ENCODE results near the gene CLIC6.
"Not testable (repeated sequence)": the region's sequence is repeated elsewhere in the genome, so short reads cannot be mapped to it uniquely, and the experiment has no call there.

CLIC6 gene

DNA sequence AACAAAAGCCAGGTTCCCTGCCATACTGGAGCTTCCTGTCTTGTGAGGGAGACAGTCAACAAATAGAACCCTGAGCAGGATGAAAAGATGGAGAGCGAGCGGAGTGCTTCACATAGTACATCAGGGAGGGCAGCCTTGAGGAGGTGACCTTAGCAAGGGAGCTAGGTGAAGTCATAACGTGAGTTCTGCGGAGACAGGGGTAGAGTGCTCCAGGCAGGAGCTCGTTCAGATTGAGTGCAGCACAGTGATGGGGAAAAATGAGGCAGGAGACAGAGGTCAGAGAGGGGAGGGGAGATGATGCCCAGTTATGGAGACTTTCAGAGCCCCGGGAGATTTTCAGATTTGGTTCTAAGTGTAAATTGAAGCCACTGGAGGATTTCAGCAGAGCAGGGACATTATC lies 15.3 kb upstream of the CLIC6 start:
- no peak for DNase-seq

DNA sequence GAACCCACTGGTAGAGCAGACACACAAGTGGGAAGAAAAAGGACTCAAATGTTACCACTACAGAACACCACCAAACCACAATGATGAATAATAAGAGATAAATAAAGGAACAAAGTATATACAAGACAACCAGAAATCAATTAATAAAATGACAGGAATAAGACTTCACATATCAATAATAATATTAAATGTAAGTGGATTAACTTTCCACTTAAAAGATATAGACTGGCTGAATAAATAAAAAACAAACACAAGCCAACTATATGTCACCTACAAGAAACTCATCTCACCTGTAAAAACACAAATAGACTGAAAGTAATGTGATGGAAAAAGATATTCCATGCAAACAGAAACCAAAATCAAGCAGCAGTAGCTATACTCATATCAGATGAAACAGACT lies 6.9 kb upstream of the CLIC6 start:
- DNase-seq: no peak

DNA sequence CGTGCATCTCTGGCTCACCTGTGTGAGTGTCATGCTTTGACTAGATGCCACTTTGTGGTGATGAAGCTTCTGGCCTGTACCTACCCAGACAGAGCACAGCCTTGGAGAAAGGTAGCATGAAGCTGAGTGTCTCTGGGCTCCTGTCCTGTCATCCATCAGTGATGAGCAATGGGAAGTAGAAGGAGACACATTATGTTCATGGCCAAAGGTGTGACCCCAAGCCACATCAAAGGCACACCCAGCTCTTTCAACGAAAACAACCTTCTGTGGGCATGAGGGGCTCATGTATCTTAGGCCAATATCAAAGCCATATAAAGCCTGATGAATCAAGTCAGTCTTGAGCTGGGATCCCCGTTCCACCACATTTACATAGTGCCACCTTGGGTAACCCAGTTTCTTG lies 1.0 kb upstream of the CLIC6 start:
- no peak for DNase-seq

DNA sequence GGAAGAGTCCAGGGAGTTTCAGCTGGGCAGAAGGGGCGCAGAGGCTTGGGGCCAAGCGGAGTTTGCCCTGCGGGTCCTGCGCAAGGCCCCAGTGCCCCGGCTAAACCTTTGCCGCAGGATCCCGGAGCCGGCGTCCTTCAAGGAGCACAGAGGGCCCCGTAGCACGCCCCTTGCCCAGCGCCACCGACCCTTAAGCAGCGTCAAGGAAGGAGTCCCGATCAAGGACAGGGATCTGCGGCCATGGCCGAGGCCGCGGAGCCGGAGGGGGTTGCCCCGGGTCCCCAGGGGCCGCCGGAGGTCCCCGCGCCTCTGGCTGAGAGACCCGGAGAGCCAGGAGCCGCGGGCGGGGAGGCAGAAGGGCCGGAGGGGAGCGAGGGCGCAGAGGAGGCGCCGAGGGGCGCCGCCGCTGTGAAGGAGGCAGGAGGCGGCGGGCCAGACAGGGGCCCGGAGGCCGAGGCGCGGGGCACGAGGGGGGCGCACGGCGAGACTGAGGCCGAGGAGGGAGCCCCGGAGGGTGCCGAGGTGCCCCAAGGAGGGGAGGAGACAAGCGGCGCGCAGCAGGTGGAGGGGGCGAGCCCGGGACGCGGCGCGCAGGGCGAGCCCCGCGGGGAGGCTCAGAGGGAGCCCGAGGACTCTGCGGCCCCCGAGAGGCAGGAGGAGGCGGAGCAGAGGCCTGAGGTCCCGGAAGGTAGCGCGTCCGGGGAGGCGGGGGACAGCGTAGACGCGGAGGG lies 520 bp downstream of the CLIC6 start:
- DNase-seq: no peak

DNA sequence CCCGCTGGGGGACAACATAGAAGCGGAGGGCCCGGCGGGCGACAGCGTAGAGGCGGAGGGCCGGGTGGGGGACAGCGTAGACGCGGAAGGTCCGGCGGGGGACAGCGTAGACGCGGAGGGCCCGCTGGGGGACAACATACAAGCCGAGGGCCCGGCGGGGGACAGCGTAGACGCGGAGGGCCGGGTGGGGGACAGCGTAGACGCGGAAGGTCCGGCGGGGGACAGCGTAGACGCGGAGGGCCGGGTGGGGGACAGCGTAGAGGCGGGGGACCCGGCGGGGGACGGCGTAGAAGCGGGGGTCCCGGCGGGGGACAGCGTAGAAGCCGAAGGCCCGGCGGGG lies 1.1 kb downstream of the CLIC6 start:
- not testable (repeated sequence) for DNase-seq

DNA sequence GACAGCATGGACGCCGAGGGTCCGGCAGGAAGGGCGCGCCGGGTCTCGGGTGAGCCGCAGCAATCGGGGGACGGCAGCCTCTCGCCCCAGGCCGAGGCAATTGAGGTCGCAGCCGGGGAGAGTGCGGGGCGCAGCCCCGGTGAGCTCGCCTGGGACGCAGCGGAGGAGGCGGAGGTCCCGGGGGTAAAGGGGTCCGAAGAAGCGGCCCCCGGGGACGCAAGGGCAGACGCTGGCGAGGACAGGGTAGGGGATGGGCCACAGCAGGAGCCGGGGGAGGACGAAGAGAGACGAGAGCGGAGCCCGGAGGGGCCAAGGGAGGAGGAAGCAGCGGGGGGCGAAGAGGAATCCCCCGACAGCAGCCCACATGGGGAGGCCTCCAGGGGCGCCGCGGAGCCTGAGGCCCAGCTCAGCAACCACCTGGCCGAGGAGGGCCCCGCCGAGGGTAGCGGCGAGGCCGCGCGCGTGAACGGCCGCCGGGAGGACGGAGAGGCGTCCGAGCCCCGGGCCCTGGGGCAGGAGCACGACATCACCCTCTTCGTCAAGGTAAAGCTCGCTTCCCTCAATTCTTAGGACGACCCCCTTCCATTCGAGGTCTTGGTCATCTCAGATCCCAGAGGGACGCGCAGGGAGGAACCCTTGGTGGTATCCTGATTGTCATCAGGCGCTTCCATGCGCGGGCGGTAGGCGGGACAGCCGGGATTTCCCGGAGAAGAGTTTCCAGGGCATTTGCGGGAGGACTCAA lies 1.6 kb downstream of the CLIC6 start:
- no peak for DNase-seq

DNA sequence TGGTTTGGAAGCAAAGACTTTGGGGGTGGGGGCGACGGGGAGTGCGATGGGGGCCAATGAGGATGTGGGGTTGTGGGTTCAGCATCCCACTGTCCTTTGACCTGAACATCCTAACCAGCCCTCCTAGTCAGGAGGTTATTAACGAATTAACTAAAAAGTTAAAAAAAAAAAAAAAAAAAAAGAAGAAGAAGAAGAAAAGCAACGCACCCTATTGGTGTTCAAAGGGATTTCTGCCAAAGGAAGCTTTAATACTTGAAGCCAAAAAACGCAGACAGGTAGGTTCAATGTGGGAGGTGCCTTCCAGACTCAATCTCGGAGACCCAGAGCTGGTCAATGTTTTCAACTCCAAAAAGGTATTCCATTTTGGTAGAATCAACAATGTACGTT lies 2.2 kb downstream of the CLIC6 start:
- DNase-seq: no peak

DNA sequence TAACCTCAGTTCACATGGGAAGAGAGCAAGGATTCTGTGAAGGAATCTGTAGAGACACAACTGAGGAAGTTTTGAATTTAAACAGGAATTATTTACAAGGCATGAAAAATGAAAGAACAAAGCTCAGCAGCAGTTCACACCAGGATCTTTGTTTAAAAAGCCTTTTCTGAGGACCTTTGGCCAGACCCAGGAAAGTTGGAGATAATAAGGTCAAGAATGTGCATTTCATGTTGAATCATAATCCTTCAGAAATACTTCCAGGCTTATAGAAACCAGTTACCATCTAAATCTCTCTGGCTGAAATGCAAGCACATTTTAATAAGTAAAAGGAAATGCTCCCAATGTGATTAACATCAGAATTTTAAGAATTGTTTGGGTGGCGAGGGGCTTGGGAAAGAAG lies 2.7 kb downstream of the CLIC6 start:
- DNase-seq: no peak

DNA sequence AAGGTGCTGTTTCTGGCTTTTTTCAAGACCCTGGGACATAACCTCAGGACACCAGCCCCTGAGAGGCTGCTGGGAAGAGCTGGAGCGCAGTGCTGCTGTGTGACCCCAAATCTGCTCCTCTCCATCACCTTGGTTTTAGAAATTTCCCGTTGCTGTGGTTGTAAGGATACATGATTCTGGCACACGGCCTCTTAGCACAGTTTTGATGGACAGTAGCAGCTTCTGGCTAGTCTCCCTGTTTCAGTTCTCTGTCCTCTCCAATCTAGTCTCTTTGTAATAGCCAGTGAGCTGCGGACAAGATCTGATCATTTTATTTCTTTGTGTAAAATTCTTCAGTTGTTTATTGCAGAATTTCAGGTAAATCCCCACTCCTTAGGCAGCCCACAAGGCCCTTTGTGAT lies 3.1 kb downstream of the CLIC6 start:
- no peak for DNase-seq

DNA sequence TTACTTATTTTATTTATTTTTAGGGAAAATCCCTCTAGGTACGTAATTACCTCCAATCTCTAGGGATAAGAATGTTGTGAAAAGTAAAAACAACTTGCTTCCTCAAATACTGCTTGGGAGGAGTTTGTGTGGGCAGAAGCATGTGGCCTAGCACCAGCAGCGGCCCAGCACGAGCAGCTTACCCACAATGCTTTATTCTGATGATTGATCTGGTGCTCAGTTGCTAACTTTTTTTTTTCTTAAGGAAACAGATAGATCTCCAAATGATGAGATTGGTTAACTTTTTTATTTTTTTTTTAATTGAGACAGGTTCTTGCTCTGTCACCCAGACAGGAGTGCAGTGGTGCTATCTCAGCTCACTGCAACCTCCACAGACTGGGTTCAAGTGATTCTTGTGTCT lies 4.2 kb downstream of the CLIC6 start:
- DNase-seq: no peak

DNA sequence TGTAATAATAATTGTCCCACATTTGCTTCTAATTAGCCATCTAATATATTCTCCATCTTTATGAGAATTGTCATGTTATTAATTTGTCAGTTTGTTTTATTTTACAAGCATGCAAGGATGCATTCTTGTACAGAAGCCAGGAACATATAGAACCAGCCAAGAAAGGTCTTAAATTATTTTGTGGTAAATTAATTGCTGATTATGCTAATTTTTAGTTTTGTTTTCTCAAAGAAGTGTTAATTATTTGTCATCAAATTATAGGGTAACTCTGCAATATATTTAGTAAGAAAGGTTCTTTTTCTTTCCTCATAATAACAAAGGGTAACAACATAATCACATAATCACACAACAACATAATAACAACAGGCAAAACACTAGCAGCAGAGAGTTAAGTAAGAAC lies 5.7 kb downstream of the CLIC6 start:
- no peak for DNase-seq

DNA sequence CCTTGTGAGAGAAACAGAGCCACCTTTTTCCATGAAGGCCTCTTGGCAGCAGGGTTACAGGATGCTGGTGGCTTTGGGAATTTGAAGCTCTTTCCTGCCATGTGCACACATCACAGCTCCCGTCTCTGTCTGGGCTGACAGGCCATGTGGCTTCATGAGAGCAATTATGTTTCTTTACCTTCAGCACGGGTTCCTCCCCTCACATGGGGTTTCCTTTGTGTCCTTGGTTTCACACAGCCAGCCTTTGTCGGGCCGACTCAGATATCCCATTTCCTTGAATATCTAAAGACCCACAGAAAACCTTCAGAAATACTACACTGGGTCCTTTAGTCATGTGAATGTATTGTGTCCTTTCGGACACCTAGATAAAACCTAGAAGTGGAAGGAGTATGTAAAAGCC lies 7.1 kb downstream of the CLIC6 start:
- no peak for DNase-seq

DNA sequence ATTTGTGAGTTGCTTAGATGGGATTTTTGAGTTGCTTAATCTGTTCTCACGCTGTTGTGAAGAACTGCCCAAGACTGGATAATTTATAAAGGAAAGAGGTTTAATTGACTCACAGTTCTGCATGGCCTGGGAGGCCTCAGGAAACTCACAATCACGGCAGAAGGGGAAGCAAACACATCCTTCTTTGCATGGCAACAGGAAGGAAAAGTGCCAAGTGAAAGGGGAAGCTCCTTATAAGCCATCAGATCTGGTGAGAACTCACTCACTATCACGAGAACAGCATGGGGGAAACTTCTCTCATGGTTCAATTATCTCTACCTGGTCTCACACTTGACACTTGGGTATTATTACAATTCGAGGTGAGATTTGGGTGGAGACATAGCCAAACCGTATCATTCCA lies 10.3 kb downstream of the CLIC6 start:
- no peak for DNase-seq

DNA sequence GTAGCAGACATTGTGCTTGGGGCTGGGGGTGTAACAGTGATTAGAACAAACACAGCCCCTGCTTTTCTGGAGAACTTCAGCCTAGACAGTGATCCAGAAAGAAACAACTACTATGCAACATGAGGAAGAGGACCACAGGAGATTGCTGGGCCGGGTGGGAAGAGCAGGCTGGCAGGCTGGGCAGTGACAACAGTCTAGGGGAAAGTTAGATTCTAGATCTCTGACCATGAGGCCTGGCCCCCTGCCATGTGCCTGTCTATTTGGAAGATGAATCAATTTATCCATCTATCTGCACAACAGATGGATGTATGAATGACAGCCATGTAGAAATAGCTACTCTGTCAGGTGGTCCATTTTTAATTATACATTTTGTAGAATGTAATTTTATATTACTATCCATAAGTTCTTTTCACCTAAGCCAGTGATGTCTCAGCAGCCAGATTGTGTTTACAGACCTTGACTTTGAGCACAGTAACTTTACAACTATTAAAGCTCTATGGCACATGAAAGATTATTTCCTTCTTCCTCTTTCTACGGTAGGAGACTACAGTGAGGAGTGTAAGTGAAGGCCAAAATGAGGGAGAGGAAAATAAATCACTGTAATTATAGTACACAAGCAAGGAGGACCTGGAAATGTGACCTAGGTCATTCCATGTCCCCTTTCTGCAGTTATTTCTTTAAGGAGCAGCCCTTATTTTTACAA lies 15.5 kb downstream of the CLIC6 start:
- no peak for DNase-seq

DNA sequence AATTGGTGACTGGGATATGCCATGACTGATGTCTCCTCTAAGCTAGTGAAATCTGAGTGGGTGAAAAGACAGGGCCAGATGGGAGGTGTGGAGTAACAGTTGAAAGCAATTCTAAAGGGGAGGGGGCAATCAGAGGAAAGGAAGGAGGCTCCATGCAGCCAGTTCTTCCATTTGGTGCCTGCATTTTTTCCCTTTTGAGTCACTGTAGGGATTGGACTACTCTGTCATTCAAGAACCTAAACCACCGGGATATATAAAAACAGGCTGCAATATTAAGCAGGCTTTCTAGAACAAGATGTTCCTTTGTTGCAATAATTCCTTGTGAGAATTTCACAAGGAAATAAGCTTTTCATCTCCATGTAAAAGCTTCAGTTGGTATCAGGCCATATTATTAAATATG lies 18.3 kb downstream of the CLIC6 start:
- no peak for DNase-seq

DNA sequence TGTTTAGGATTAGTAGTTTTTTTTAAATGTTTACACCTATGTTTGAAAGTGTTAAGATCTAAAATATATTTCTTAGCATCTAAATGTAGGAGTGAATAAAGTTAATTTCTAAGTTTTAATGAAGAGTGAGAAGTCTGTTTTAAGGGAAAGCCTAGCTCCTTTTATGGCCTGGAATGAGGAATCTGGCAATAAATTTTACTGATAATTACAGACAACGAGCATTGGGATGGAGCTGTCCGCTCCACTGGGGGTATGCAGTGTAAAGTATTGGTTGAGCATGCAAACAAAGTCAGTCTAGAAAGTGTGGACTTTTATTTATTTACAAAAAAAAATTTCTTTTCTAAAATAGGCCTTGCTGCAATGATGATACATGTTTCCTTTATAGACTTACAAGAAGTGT lies 19.0 kb downstream of the CLIC6 start:
- DNase-seq: no peak

DNA sequence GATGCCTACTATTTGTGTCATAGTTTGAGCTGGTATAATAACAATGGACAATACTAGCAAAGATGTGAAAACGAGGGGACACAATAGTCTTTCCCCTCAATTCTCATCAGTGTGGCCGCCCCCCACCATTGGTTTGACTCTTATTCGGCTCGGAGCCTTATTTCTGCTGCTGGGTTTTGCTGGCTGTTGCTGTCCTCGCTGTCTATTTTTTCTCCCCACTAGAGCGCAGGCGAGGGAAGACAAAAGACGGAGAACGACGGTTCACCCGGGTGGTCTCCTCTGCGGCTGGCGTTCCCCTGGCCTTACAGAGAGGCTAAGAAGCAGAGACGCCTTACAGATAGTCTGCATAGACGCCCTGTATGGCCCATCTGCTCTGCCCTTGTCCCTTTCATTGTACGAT lies 19.4 kb downstream of the CLIC6 start:
- DNase-seq: no peak

DNA sequence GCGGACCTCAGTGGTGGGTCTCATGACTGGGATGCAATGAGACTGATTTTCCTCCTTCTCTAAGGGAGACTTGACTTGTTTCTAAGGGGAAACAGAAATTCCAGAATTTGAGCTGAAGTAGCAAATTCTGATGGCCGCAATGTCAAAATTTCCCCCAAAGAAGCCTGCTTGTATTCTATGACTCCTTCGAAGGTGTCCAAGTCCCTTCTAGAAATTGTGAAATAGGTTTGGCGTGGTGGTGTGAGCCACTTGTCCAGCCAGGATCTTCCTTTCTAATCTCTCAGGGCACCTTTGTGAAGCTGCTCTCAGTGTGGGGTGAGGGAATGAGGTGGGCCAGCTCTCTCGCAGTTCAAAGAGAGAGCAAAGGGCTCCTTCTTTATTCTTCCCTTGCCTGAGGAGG lies 19.9 kb downstream of the CLIC6 start:
- DNase-seq: no peak

DNA sequence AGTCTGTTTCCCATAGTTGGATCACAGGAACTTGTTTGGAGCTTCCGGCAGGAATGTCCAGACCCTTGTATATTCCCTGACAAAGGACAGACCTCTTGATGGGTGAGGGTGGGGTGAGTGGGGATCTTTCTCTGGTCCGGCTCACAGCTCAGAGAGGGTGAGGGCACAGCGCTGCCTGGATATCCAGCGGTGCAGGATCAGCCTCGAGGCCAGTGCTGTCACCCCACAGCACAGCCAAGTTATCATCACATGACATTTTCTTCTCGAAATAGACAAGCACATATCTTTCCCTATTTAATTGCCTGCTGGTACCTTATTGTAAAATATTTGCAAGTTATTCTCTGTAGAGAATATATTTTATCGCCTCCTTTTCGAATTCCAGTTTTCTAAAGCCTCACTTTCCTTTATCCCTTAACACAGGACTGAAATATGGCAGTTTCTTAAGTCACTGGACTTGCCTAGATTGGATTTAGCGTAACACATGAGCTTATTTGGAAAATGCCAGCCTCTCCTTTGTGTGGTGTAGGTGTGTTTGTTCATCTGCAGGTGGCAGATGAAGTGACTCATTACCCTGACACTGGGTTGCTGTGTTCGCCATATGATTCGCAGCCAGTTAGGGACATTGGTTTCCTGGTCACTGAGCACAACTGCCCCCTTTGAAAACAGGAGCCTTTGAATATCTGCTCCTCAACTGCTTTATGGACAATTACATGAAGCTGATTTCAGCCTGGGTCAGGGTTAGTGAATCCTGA lies 21.4 kb downstream of the CLIC6 start:
- no peak for DNase-seq

DNA sequence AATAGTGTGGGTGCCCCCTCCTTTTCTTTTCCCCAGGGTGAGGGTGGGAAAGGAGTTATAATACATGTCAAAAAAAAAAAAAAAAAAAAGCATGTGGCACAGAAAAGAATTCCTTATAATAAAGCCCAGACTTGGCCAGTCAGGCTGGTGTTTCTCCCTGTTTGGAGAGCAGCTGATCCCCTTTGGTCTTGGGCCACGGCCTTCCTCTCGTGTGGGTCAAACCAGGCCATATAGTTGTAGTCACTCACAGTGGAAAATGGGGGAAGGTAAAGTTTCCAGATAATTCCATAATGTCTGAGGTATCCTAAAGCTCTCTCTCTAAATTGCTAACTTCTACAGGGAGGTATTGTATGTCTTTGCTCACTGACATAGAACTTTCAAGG lies 22.0 kb downstream of the CLIC6 start:
- no peak for DNase-seq

DNA sequence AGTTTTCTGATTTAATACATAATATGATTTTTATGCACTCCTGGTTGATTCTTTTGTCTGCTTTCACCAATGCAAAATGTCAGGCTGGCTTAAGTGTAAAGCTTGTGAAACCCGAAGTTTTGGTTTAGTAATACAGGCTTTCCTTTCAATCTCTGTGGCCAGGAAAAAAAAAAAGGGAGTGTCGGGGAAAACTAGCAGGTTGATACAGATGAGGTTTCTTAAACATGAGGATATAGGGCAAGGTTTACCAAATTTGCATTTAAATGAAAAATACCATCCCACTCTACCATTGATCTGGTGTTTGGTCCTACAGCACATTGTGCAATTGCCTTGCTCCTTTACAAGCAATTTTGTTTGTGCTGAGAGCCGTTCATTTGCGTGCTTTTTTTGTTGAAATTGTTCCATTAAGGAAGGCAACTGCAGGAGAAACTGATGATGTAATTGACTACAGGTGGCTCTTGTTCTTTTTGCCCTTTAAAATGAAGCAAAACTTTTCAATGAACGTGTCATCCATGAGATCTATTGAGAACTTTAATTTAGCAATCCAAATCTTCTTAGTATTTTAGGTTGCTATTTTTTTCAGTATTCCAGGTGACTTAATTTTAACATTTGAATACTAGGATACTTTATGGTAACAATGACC lies 22.7 kb downstream of the CLIC6 start:
- DNase-seq: no peak

DNA sequence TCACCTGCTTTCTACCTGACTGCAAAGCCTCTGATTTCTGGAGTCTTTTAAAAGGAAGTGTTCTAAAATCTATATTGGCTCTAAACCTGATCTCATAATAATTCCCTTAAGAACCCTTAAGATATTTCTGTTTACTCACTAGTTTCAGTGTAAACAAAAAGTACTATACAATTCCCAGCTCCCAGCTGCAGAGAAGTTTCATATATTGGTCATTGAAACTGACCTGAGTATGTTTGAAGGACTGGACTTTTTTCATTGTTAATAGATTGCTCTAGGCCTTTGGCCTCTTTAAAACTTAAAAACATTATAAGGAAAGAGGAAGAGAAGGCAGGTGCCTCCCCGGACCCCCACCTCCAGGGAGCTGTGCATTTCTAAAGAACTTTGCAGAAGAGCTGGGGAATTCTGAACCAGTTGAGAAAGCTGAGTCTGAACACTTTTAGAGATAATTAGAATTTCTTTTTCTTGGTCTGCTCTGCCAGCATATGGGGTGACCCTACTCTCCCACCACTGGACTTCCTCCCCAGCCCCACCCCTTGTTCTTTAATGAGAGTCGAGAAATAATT lies 23.7 kb downstream of the CLIC6 start:
- no peak for DNase-seq
